NT2/D1 (cell line): Measurements from ENCODE around the gene MEOX2.

ENCODE experiments used
- DNase-seq: peaks from one replicate; pipeline ENCODE4 v3.0.0-alpha.2; 2011; ENCODE audit warnings: low read depth, low spot score
- H3K27me3 ChIP-seq: 2 replicates; pipeline ENCODE4 v1.6.0; 2011; ENCODE audit warnings: mild to moderate bottlenecking; ENCODE audit not compliant: insufficient read length, insufficient read depth
- H3K36me3 ChIP-seq: 2 replicates; pipeline ENCODE4 v1.6.1; 2011; ENCODE audit warnings: mild to moderate bottlenecking, low read length, mixed read lengths; ENCODE audit not compliant: insufficient read depth, insufficient read length
- H3K4me1 ChIP-seq: 2 replicates; pipeline ENCODE4 v1.5.1; 2011; ENCODE audit not compliant: insufficient read depth, insufficient read length
- H3K4me3 ChIP-seq: 2 replicates; pipeline ENCODE4 v1.5.1; 2011; ENCODE audit warnings: low read depth; ENCODE audit not compliant: insufficient read length
- H3K9ac ChIP-seq: 2 replicates; pipeline ENCODE4 v1.6.0; 2011; ENCODE audit warnings: low read depth; ENCODE audit not compliant: insufficient read length
- H3K9me3 ChIP-seq: 2 replicates; pipeline ENCODE4 v1.5.1; 2011; ENCODE audit warnings: mild to moderate bottlenecking, low read length; ENCODE audit not compliant: insufficient read depth
- SUZ12 ChIP-seq: IDR thresholded peaks from 2 replicates; pipeline ENCODE4 v1.6.1; 2011; ENCODE audit not compliant: insufficient read length, insufficient read depth; ENCODE audit errors: extremely low read depth
- YY1 ChIP-seq: IDR thresholded peaks from 2 replicates; pipeline ENCODE4 v1.6.1; 2011; ENCODE audit not compliant: insufficient read length, insufficient read depth
- ZNF274 ChIP-seq: IDR thresholded peaks from 2 replicates; pipeline ENCODE4 v1.6.1; 2011; ENCODE audit warnings: mild to moderate bottlenecking, low read depth, low read length

MEOX2 gene

GRCh38 chr7:15643000-15643705, 43.3 kb downstream of the MEOX2 start:
- no peaks in the 10 kb centered on the region for H3K4me1 ChIP-seq
- no peak for DNase-seq
- H3K9me3 ChIP-seq: peaks cover 6% of the 10 kb centered on the region; the same call in 1 of the 2 replicates
- no peak for TF ChIP-seq ZNF274
- TF ChIP-seq SUZ12: no peak
- no peak for TF ChIP-seq YY1
- H3K27me3 ChIP-seq: no peaks in the 10 kb centered on the region
- H3K36me3 ChIP-seq: no peaks in the 10 kb centered on the region
- no peak overlapping the region for H3K4me3 ChIP-seq
- H3K9ac ChIP-seq: no peak overlapping the region

GRCh38 chr7:15628876-15629275, 57.6 kb downstream of the MEOX2 start:
- no peak overlapping the region for H3K9ac ChIP-seq
- TF ChIP-seq ZNF274: no peak
- TF ChIP-seq YY1: no peak
- TF ChIP-seq SUZ12: no peak
- DNase-seq: no peak
- H3K4me3 ChIP-seq: no peak overlapping the region
- no peaks in the 10 kb centered on the region for H3K9me3 ChIP-seq
- H3K27me3 ChIP-seq: no peaks in the 10 kb centered on the region
- no peaks in the 10 kb centered on the region for H3K4me1 ChIP-seq
- H3K36me3 ChIP-seq: no peaks in the 10 kb centered on the region

GRCh38 chr7:15626041-15626440, 60.4 kb downstream of the MEOX2 start:
- Histone ChIP-seq H3K9me3 (no peaks in the 10 kb centered on the region), H3K9ac (no peak overlapping the region), H3K4me1 (no peaks in the 10 kb centered on the region), H3K4me3 (no peak overlapping the region), H3K36me3 (no peaks in the 10 kb centered on the region), H3K27me3 (no peaks in the 10 kb centered on the region)
- TF ChIP-seq YY1 (no peak), SUZ12 (no peak), ZNF274 (no peak)
- DNase-seq: no peak

- DNase-seq: no peak
- Histone ChIP-seq H3K4me1 (no peaks in the 10 kb centered on the region), H3K27me3 (no peaks in the 10 kb centered on the region), H3K9me3 (no peaks in the 10 kb centered on the region), H3K4me3 (no peak overlapping the region), H3K9ac (no peak overlapping the region), H3K36me3 (no peaks in the 10 kb centered on the region)
- TF ChIP-seq SUZ12 (no peak), YY1 (no peak), ZNF274 (no peak)
Observed at GRCh38 chr7:15625466-15625865, 61.0 kb downstream of the MEOX2 start.

- Histone ChIP-seq H3K4me1 (no peaks in the 10 kb centered on the region), H3K4me3 (no peak overlapping the region), H3K9ac (no peak overlapping the region), H3K36me3 (no peaks in the 10 kb centered on the region), H3K9me3 (no peaks in the 10 kb centered on the region), H3K27me3 (no peaks in the 10 kb centered on the region)
- no peak for DNase-seq
- TF ChIP-seq ZNF274 (no peak), YY1 (no peak), SUZ12 (no peak)
Observed at GRCh38 chr7:15621468-15621867, 65.0 kb downstream of the MEOX2 start.

- H3K27me3 ChIP-seq: no peaks in the 10 kb centered on the region
- H3K9ac ChIP-seq: no peak overlapping the region
- no peak overlapping the region for H3K4me3 ChIP-seq
- TF ChIP-seq ZNF274 (no peak), YY1 (no peak)
- no peaks in the 10 kb centered on the region for H3K4me1 ChIP-seq
- no peaks in the 10 kb centered on the region for H3K36me3 ChIP-seq
- no peaks in the 10 kb centered on the region for H3K9me3 ChIP-seq
- DNase-seq: no peak
Observed at GRCh38 chr7:15620491-15621185, 65.8 kb downstream of the MEOX2 start.

- no peaks in the 10 kb centered on the region for H3K9me3 ChIP-seq
- TF ChIP-seq ZNF274 (no peak), YY1 (no peak), SUZ12 (no peak)
- no peaks in the 10 kb centered on the region for H3K27me3 ChIP-seq
- H3K4me3 ChIP-seq: no peak overlapping the region
- no peak overlapping the region for H3K9ac ChIP-seq
- no peak for DNase-seq
- no peaks in the 10 kb centered on the region for H3K36me3 ChIP-seq
- no peaks in the 10 kb centered on the region for H3K4me1 ChIP-seq
Observed at GRCh38 chr7:15618275-15618674, 68.2 kb downstream of the MEOX2 start.
